Effector CD4-positive, alpha-beta T cell (primary cell): Measurements from ENCODE around the gene PRUNE2.
"Not testable (repeated sequence)": the region's sequence is repeated elsewhere in the genome, so short reads cannot be mapped to it uniquely, and the experiment has no call there.

Experiments used
- DNase-seq: peaks from one replicate; pipeline ENCODE4 v3.0.0-alpha.2; 2020

Gene PRUNE2

GRCh38 chr9:76866689-76867088 is 39.2 kb downstream of the PRUNE2 start:
- no peak for DNase-seq

DNA sequence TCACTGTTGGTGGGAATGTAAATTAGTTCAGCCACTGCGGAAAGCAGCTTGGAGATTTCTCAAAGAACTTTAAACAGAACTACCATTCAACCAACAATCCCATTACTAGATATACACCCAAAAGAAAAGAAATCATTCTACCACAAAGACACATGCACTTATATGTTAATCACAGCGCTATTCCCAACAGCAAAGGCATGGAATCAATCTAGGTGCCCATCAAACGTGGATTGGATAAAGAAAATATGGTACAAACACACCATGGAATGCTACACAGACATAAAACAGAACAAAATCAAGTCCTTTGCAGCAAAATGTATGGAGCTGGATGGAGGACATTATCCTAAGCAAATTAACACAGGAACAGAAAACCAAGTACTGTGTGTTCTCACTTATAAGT is 42.1 kb downstream of the PRUNE2 start:
- DNase-seq: no peak

DNA sequence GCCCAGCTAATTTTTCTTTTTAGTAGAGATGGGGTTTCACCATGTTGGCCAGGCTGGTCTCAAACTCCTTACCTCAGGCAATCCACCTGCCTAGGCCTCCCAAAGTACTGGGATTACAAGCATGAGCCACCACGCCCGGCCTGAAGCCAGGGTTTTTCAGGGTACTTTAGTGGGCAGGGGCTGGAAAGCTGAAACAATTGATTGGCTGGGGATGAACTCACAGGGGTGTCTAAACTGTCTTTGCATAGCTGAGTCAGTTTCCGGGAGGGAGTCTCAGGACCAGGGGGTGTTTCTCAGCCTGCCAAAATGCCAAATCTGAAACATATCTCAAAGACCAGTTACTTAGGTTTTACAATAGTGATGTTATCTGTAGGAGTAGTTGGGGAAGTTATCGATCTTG is 46.1 kb downstream of the PRUNE2 start:
- no peak for DNase-seq

- DNase-seq: not testable (repeated sequence)
Measured at GRCh38 chr9:76858248-76858647, 47.7 kb downstream of the PRUNE2 start.

DNA sequence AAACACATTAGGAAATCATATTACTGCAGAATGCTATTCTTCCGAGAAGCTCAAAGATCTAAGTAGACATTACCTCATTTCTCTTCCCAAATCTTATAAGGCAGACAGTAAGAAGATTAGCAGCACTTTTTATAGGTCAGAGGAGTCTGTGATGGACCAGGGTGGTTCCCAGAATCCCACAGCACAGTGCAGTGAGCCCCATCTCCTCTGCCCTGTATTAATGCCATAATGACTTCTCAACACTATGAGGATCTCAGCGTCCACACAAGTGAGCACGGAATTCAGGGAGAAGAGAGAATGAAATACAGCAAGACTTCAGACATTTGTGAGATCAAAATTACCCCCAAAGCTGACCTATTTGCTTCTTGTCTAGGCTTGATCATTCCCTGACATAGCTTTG is 49.9 kb downstream of the PRUNE2 start:
- DNase-seq: no peak

GRCh38 chr9:76855015-76855414 is 50.9 kb downstream of the PRUNE2 start:
- DNase-seq: no peak

DNA sequence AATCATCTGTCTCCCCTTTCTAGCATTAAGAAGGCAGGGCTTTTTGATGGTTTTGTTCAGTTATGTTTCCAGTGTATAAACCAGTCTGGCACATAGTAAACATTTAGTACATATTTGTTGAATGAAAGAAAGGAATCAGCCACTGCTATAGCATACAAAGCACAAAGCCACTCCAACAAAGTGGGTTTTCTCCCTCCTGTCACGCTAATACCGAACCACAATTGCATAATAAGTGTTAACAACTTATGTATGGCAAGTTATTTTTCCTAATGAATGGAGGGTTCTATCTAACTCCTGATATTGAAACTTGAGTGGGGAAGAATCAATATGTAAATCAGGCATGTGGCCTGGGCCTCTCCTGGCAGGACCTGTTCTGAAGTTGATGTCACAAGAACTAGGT is 53.9 kb downstream of the PRUNE2 start:
- DNase-seq: no peak

GRCh38 chr9:76846297-76846696 is 59.6 kb downstream of the PRUNE2 start:
- DNase-seq: no peak

GRCh38 chr9:76845254-76845653 is 60.7 kb downstream of the PRUNE2 start:
- no peak for DNase-seq

DNA sequence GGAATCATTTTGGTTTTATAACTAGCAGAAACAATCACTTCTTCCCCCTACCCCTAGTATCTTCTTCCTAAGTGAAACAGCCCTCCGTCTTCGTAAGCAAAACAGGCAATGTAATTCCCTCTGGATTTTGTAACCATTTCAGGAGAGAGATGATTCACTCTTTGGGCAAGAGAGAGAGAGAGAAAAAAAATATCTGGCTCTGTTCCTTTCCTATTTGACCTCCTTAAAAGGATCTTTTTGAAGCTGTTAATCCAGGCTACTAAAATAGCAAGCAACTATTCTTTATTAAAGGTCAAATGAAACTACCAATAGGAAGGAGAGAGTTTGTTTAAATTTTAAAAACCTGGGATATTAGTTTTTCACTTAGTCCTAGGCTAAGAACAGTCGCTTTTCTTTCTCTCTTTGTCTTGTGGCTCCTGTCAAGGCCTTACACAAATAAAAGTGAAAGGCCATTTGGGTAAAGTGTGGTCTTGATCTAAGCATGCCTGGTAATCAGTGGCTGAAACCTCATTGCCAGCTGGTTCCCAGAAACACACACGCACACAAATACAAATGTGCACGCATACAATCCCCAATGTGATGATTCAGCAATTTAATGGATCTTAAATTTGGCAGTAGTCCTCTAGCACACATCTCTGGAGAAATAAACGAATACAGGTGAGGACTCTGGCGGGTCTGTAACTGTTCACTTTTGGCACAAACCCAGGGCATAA is 70.2 kb downstream of the PRUNE2 start:
- no peak for DNase-seq

GRCh38 chr9:76828447-76828846 is 77.5 kb downstream of the PRUNE2 start:
- DNase-seq: no peak

DNA sequence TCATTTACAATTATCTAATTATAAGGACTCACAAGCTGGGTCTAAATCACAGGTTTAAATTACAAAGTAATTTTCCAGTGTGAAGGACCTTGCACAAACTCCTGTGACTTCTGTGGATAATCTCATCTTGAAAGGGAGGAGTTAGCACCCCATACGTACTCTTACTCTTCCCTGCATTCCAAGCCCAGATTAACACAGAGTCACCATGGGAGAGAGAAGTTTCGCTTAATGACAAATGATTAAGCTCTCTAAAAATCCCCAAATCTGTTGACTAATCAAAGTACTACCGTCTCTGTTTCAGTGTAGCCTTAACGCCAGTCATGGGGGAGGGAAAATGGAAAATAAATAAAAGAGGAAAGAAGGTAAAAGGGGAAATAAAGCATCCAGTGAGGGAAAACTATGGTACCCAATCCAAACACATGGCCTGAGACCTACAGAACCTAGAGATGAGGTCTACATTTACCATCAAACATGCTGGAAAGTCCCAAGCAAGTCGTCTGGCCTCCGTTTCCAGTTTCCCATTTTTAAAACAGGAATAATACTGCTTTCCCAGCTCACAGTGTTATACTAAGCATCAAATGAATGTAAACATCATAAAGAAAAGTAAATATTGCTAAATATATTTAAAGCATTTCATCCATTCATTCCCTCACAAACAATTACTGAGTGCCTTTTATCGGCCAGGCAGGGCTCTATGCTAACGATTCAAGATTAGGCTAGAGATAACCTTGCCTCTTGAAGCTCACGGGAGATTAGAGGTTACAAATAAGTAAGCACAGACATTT is 78.4 kb downstream of the PRUNE2 start:
- no peak for DNase-seq

DNA sequence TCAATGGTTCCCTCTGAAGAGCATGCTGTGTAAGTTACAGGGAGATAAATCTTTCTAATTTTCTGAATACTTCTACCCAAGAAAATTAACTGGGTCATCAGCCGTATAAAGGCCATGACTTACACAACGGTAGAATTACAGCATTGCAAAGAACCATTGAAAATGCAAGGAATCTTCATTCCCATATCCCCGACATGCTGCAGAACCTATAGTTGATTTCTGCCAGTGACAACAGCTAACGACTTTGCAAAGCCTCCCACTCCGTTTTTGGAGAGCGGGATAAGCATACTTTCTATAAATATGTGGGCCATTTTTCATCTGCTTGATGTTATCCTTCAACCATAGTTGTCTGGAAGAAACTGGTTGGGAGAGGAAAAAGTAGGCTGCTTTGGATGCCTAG is 85.5 kb downstream of the PRUNE2 start:
- DNase-seq: no peak

GRCh38 chr9:76818271-76818670 is 87.6 kb downstream of the PRUNE2 start:
- DNase-seq: no peak

DNA sequence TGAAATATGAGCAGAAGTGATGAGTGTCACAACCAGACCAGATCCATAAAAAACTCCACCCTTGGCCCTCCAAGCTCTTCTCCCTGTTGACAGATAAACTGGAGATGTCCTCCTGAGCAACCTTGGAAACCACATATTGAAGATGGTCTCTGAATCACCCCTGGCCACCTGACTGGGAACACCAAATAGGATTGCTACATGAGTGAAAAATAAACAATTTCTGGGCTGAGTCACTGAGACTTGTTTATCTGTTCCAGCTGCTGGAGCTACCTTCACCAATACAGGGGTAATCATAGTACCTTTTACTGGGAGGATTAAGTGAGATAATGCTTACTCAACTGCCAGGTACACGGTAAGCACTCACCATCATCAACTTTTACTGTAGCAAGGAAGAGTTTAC is 88.4 kb downstream of the PRUNE2 start:
- no peak for DNase-seq

DNA sequence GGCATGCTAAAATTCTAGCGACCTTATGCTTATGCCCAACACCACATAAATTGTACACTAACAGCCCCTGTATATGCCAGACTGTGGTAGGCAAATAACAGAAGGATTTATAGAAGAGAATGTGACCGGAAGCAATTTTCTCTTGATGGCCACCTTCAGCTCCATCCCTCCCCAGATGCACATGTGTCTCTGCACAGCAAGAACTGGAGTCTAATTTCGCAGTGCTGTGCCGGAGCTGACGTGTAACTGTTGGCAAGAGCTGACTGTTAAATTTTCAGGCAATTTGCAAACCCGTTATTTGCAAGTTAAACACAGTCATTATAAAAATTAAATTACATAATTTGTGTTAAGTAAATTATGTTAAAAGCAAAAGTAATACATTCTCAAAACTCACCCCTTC is 93.3 kb downstream of the PRUNE2 start:
- no peak for DNase-seq

- DNase-seq: no peak
Measured at GRCh38 chr9:76810377-76810957, 95.4 kb downstream of the PRUNE2 start.

DNA sequence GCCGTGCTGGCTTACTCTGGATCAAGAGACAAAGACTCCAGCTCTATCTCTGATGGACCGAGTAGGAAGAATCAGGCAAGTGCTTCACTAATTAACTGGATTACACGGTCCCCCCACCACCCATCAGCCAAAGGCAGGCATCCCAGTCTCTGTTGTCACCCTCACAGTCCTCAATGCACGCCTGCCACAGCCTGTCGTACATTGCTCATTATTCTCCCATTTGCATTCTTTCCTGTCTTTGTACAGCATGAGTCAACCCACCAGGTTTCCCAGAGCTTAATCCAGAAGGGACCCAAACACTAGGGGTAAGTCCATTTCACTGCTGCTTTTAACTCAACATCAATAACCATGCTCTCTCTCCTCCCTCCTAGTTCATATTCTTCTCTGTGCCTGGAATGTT is 97.3 kb downstream of the PRUNE2 start:
- DNase-seq: no peak

DNA sequence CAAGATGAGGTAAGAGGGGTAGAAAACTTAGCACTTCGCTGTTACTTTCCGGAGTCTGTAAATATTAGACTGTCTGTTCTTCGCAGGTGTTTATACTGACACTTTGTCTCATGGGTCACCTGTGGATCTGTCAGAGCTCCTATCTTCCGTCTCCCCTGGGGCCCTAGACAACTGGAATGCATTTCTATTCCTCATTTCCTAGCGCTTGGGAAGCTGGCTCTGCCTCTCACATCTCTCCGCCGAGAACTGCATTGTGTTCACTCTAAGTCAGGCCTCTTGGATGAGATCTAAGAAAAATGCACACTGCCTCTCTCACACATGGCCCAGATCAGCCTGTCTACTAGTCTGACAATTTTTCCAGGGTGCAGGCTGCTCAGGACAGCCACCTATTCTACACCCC is 102.2 kb downstream of the PRUNE2 start:
- DNase-seq: no peak

- DNase-seq: no peak
Measured at GRCh38 chr9:76803083-76803482, 102.8 kb downstream of the PRUNE2 start.

DNA sequence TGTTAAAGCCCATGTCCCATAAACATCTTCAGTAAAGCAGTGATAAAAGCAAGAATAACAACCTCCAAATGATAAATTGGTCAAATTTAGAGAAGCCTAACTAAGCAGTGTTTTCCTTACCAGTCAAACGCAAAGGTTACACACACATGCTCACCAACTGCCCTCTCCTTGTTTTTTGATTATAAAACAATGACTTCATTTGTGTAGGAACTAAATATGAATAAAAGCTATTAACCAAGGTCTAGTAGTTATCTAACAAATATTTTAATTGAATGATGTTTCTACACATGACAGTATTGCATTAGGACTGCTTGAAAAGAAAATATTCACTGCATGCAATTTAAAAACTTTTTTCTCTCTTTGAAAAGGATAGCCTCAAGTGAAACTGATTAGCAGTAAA is 105.0 kb downstream of the PRUNE2 start:
- no peak for DNase-seq

DNA sequence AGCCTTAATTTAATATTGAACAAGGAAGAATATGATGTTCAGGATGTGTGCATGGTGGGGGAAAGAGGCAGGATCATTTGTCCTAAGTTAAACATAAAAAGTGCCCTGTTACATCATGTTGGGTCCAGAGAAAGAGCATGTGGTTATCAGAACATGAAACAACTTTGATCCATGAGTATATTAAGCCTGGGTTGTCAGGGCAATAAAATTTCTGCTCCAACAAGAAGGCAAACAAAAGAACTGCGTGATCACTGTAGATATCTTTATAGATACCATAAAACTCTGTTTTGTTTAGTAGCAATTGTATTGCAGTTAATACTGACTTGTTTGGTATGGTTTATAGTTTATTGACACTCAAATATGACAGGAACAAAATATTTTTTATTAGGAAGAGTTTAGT is 106.4 kb downstream of the PRUNE2 start:
- no peak for DNase-seq

DNA sequence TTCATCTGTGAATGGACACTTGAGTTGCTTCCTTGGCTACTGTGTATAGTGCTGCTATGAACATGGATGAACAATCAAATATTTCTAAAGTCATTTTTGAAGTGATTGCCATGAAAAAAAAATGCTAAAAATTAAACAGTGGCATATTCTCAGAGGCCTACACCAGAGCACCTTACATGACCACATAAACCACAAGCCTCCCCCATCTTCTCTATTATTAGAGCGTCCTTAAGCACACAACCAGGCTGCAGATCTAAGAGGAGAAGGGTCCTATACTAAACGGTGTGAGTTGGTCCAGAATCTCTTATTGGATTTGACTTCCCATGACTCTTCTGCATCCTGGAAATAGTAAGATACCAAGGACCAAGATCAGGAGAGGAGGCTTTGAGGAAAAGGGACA is 107.4 kb downstream of the PRUNE2 start:
- DNase-seq: no peak

DNA sequence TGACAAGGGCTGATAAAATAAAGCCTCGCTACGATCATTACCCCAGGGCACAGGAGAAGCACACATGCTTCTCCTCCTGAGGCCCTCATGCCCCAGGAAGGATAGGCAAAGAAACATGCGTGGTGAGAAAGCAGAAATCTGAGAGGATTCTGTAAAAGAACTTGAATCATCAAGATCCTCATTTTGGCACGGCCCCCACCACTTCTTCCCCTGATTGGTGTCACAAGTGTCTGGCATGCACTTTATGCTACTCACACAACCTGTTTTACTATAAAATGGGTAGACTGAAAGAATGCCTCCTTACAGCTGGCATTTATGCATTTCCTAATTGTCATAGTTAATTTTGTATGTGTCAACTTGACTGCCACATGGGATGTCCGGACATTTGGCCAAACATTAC is 109.6 kb downstream of the PRUNE2 start:
- DNase-seq: no peak
